NCI-H1105 (cell line): ENCODE results near the gene SLC38A10.

ENCODE experiments used
- DNase-seq: peaks from one replicate; lab custom pipeline; 2025; lab: John Stamatoyannopoulos, UW

SLC38A10 gene

DNA sequence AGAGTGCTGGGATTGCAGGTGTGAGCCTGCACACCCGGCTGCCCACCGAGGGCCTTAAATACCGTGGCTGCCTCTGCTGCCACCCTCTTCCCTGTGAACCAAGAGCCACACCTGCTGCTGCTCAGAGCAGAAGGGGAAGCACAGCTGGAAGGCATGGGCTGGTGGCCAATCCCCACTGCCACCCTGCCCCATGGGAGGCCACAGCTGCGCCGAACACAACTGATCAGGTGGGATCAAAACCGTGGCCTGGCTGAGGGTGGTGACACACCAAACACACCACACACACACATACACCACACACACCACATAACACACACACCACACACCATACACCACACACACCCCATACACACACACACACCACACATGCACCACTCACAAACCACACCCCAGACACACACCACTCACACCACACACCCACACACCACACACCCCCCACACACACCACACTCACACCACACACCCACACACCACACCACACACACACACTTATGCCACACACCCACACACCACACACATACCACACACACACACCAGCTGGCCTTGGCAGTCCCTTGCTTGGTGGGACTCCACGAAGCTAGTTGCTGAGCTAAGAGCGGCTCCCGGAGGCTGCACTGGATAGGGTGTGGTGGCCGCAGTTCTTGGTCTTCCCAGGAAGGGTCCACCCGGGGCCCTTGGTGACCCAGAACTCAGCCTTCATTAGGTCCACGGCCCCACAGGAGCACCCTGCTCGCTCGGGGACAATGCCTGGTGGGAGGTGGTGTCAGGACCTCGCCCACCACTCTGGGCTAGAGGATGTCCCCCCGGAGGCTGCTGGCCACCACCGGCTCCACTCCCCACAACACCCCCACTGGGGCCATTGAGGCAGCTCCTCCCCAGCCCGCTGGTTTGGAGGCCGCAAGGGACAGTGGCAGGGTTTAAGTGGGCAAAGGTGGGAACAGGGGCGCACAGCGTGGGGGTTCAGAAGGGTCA, 87.2 kb downstream of the SLC38A10 start:
- no peak for DNase-seq

DNA sequence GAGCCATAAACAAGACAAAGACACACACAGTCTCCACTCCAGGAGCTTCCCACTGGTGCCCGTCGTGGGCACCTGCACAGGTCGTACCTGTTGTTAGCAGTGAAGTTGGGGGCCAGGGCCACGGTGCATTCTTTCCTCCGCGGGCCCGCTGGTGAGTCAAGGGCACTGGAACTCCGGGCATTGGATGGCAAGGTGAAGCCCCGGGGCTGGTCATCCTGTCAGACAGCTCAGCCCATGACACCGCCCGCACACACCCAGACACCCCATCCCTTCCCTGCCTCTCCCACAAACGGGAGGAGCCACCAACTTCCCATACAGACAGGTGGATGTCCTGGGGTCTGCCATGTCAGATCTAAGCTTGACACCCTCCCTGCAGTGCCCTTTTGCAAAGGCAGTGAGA, 88.5 kb downstream of the SLC38A10 start:
- no peak for DNase-seq

- no peak for DNase-seq
These were observed 88.9 kb downstream of the SLC38A10 start for GRCh38 chr17:81206166-81206565.

DNA sequence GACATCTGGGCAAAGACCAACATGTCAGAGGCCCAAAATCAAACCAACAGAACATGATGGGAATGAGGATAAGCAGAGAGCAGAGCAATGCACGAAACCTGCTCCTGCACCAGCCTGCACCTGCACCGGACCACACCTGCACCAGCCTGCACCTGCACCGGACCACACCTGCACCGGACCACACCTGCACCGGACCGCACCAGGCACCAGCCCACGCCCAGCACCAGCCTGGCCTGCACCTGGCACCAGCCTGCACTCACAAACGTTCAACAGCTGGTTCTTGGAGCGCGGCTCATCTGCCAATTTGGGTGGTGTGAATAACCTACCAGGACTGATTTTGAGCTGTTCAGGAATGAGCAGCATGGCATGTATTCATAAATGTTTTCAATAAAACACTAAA, 90.5 kb downstream of the SLC38A10 start:
- DNase-seq = no peak

DNA sequence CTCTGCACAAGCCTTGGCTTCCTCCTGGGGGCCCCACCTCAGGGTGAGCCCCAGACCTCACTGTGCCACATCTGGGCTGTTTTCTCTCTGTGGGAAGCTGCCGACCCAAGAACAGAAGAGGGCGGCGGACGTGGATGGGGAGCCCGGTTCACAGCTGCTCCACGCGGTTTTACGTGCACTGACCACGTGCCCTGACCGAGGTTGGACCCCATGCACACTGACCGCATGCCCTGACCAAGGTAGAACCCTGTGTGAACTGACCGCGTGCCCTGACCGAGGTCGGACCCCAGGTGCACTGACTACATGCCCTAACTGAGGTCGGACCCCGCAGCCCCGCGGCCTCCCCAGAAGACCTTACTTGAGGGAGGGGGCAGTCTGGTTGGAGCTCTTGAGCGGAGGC, 92.0 kb downstream of the SLC38A10 start:
- no peak for DNase-seq

DNA sequence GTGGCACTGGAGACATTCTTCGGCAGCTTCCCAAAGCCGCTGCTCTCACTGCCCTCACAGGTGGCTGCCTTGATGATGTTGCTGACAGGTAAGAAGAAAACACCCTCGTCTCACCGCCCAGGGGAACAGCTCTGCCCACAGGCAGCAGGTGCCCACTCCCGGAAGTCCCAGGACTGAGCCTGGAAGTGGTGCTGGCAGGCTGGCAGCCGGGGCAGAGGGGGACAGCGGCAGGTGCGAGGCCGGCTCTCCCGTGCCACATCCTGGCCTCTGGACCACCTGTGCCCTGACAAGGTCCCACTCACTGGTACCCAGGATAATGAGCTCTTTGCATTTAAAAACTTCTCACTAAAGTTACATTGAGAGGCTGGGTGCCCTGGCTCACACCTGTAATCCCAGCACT, 92.8 kb downstream of the SLC38A10 start:
- no peak for DNase-seq

DNA sequence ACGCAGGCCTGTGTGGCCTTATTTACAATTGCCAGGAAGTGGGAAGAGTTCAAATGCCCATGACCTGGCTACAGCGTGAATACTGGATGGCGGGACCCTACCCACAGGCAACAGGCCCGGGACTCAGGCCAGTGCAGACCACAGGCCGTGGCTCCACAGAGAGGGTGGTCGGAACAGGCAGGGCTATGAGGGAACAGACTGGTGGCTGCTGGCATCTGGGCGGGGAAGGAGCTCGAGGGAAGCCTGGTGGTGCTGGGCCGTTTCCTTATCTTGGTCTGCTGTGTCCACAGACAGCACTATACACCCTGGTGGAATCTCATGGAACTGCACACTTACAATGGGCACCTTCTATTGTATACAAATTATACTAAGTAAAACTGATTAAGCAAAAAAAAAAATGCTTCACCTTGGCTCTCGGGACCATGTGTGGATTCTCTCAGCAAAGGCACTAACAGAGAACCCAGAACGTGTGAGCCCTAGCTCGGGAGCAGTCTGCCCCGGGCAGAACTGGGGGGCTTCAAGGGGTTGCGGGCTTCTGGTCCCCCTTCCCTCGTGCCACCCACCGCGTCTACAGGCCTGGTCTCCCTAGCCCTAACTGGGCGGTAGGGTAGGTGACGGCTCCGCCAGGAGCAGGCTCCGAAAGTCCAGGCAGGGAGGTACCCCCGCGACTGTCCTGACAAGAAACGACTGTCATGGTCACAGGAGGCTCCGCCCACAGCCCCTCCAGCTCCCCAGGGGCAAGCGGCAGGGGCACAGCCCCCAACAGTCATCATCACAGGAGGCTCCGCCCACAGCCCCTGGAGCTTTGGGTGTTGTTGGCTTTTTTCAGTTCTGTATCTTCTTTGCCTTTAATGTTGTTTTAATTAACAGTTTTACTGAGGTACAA, 94.2 kb downstream of the SLC38A10 start:
- no peak for DNase-seq

DNA sequence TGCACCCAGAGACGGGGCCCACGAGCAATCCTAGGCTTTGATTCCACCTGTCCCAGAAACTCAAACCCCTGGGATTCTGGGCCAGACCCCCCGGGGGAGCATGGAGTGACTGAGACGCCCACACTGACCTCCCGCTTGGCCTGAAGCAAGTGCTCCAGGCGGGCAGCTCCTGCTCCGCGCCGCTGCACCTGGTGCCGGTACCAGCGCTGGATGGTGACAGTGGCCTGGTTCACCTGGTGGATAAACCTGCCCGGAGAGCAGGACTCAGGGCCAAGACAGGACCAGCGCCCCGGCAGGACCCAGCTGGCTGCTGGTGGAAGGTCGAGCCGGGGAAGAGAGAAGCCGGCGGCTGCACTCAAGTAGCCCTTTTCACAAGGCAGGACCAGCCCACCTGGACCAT, 94.9 kb downstream of the SLC38A10 start:
- DNase-seq = no peak

GRCh38 chr17:81199482-81199830, 95.7 kb downstream of the SLC38A10 start:
- no peak for DNase-seq

GRCh38 chr17:81198826-81199481, 96.2 kb downstream of the SLC38A10 start:
- DNase-seq = no peak

- DNase-seq = no peak
These were observed 97.1 kb downstream of the SLC38A10 start for GRCh38 chr17:81197831-81198490.

DNA sequence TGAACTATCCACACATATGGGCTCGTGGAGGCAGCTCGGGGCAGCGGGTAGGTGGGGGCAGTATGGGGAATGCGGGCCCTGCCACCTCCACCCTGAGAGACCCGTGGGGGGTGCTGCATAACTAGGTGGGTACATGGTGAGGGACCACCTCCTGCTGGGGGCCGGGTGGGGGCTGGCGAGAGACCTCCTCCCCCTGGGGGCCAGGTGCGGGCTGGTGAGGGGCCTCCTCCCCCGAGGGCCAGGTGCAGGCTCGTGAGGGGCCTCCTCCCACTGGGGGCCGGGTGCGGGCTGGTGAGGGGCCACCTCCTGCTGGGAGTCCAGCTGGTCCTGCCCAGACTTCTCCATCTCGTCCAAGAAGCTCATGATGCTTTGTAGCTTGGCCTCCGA, 97.7 kb downstream of the SLC38A10 start:
- DNase-seq = no peak

DNA sequence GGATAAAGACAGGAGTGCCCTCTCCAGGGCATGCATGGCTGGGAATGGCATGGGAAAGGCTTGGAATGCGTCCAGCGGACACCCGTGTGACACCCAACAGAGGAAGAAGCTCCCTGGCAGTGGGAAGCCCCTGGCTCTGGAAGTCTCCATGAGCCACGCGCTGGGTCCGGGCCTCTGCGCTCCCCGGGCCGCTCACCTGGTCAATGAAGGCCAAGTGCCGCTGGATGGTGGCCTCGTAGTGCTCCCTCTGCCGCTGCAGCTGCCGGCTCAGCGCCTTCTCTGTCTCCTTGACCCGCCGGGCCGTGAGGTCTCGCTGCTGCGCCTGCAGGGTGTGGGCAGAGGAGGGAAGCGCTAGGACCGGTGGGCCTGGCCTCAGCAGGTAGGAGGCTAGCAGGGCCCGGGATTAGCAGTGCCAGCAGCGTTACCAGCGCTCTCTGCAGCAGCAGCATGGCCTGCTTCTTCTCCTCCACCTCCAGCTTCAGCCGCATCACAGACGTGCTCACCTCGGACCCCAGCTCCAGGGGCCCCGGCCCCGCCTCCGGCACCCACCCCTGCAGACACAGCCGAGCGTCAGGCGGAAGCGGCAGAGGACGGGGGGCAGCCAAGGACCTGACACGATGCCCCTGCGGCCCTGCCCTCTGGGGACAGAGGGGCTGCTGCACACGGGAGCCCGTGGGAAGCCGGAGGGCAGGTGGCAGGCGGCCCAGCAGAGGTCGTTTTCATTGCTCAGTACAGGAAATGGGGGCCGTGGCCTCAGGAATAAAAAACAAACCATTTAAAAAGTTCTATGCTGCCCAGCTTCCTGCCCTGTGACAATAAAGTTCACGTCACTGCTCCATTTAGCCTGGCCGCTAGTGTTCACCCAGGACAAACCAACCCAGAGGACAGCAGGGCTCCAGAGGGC, 98.3 kb downstream of the SLC38A10 start:
- DNase-seq = no peak

DNA sequence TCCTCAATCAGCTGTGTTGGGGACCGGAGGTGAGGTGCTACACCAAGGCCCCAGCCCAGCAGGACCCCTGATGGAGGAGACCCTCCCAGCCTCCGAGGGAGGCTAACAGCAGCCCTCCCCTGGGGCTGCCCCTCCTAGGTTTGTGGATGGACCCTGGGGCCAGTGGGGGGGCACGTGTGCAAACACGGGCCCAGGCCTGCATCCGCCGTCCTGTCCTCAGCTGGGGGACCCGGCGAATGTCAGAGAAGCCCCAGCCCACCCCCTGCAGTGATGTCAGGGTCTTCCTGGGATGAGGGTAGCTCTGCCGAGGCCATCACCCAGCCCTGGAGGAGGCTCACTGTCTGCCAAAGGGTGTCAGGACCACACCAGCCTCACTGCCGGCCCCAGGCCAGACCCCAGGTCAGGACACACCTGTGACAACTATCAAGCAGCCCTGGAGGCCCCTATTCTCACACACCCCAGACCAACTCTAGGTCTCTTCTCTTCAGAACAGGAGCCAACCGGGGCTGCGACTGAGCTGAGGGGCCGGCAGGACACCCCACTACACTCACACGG, 99.1 kb downstream of the SLC38A10 start:
- DNase-seq = no peak
